Inflammatory macrophage treated with lipopolysaccharide for 1 hour (primary cell): Measurements from ENCODE around the gene BCAR1.
A peak's percentile ranks its signal among the peaks of the same experiment; 100 is the strongest.
"Not testable (repeated sequence)": the region's sequence is repeated elsewhere in the genome, so short reads cannot be mapped to it uniquely, and the experiment has no call there.

Source experiments
- DNase-seq, 2 donors: peaks; one replicate each; pipeline ENCODE4 v3.0.0-alpha.2; 2020 to 2022

Gene BCAR1

DNA sequence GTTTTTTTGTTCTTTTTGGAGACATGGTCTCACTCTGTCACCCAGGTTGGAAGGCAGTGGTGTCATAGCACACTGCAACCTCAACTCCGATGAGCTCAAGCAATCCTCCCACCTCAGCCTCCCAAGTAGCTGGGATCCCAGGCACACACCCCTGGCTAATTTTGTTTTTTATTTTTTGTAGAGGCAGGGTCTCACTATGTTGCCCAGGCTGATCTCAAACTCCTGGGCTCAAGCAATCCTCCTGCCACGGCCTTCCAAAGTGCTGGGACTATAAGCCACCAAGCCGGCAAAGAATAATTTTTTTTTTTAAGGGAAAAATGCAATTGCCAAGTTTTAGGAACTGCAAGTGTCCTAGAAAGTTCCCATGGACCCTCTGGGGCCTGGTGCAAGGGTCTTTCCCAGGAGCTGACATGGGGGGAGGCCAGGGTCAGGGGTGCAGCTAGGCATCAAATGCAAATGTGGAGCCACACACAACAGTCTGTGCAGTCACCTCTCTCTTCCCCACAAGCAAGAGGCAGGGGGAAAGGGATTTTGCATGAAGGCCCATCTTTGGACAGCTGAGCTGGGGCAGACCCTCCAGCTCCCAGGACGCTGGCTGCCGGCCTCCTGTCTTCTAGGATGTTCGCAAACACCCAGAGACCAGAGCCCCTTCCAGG, 20.1 kb upstream of the BCAR1 start:
- DNase-seq: no peak

DNA sequence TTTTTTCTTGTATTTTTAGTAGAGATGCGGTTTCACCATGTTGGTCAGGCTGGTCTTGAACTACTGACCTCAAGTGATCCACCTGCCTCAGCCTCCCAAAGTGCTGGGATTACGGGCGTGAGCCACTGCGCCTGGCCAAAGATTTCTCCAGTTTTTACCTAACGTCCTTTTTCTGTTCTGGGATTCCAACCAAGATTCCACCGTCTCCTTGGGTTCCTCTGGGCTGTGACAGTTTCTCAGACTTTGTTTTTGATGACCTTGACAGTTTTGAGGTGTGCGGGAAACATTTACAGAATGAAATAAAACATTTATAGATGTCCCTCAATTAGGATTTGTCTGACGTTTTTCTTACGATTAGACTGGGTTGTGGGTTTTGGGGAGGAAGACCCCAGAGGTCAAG, 17.9 kb upstream of the BCAR1 start:
- DNase-seq: not testable (repeated sequence)

DNA sequence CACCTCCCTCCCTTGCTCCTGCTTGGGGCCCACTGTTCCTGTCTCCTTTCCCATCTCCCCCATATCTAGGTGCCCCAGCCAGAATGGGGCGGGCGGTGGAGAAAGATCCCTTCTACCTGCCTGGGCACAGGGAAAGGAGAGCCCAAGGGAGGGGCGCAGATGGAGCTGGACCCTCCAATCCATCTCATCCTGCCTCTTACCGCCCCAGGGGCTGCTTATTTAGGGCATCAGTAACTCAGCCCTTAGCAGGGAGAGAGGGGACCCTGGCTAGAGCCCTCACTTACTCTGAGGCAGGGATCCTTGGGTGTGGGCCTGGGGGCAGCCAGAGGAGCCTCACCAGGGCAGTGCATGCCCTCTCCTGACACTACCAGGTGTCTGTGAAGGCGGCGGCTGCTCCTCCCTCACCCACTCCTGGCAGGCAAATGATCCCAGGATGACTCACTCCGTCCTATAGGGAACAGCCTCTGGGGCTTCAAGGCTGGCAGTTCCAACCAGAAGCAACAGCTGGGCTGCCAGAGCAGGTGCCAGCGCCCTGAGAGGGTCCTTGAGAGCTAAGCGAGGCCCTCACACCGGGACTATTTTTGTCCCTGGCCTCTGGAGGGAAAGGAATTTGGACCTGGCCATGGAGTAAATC, 16.3 kb upstream of the BCAR1 start:
- no peak for DNase-seq

DNA sequence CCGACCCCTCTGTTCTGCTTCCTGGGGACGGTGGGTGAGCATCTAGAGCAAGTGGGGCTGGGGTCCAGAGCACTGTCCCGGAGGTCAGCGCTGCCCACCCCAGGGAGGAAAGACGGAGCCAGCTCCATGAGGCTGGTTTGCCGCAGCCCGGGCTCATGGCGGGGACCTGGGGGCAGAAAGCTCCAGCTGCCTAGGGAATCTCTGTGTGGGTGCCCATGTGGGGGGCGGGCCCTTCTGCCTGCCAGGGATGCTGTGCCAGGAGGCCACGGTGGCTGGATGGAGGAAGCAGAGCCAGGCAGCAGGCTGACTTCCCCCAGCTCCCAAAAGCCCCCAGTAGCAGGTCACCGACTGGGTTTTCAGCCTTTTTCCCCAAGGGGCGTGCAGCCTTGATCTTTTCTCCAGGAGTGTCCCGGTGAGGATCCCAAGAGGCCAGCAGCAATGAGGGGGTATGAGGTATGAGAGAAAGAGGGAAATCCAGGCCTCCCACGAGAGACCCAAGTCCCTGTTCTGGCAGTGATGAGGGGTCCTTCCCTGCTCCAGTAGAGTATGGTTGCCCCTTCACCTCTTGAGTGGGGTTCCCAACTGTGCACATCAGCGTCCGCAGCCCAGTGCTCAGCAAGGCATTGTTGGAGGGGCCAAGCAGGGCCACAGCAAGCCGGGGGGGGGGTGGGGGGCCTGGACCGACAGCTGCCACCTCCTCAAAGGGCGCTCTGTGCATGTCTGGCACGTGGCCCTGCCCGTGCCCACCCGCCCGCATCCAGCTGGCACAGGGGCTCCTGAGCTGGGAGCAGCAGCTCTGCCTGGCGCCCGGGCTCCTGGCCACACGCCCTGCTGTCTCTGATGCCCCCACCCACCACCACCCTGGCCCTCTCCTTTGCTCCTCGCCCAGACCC, 15.6 kb upstream of the BCAR1 start:
- DNase-seq: no peak

DNA sequence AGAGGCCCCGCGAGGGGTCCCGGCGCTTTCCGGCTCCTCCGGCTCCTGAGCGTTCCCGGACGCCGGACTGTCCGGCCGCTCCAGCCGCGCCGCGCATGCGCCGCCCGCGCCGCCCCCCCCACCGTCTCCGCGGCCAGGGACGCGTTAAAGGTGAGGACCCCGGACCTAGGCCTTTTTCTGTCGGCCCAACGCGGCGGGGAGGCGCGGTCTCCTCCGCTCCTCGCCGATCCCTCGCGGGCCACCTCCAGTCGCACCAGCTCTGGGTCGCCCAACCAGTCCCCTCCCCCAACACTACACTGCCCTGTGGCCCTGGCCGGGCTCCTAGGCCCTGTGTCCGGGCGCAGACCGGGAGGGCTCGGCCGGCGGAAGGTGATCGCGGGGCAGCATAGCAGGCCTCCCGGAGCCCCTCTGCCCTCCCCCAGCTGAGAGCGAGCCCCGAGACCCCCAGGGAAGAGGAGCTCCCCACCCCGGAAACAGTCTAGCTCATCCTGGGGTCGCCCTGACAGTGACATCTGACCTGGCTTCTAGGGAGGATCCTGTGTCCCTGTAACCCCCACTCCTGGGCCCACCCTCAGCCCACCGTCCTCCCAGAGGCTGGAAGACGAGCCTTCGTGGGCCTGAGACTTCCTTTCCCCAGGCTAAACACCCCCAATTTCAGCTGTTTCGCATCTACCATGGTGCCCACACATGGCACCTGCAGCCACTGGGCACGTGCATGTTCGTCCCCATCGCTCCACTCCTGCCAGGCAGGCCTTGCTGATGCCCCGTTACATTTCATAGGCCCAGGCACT, 14.7 kb upstream of the BCAR1 start:
- DNase-seq: peak in 1 of 2 donors; percentile 14

DNA sequence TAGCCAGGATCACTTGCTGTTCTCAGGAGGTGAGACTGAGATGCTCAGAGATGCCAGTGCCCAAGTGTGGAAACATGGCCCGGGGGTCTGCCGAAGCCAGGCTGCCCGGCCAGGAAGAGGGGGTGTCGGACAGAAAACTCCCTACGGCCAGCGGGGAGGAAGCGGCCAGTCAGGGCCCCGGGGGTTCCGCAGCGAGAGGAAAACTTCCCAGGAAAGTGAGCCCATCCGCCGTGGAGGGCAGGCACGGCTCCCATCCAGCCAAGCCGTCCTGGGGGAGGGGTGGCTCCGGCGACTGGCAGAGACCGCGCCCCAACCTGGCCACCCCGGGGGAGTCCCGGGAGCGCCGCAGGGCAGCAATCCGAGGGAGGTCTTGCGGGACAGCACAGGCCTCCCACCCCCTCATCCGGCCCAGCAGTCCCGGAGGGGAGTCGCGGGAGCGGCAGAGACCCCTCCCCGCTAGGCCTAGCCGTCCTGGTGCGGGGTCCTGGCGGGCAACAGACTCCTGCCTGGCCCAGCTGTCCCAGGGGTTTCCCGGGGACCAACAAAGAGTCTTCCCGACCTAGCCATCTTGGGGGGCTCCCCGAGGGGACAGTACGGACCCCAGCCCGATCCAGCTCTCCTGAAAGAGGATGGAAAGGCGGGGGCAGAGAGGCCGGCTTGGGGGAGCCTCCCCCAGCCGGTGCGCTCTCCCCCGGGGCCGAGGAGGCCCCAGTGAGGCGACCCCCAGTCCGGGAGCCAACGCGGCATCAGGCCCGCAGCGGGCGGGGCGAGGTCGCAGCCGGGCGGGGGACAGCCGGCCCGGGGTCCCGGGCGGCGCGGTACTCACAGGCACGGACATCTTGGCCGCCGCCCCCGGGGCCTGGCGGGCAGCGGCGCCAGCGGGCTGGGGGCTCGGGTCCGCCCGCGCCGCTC, 13.8 kb upstream of the BCAR1 start:
- DNase-seq: no peak

DNA sequence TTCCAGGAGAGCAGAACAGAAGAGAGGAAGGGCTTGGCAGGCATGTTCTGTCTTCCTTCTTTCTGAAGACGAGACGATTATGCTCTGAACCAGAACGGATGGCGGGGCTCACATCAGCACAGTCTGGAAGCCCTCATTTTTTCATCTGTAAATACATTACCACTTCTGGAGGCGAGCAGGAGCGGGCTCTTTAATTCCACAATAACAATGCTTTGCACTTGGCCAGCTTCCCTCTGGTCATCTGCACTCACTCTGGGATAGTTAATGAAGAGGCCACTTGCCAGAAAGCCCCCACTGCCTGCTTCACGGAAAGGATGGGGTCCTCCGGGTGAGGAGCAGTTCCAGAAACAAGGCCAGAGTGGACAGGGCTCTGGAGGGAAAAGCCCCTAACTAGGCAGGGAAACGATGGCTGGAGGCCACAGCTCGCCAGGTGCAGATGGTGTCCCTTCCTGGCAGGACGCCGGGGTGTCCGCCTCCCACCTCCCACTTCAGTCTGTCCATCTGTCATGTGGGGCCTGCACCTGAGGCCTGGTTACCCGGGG, 13.1 kb upstream of the BCAR1 start:
- no peak for DNase-seq

DNA sequence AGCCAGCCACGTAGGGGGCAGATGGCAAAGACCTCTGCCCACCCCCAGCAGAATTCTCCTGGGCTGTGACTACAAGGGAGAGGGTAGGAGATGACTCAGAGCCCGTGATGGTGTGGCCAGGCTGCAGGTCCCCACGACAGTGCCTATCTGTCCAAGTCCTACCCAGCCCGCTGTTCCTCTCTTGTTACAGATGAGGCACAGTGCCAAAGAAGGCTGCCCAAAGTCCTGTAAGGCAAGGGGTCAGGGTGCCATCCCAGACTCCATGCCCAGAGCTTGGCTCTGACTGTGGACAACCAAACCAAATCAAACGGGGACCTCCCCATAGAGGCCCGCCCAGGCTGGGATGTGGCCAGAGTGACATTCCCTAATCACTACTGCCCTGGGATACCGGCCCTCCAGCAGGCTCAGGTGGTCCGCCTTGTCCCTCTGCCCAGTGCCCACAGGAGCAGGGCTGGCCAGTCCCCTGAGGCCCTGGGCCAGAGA, 12.6 kb upstream of the BCAR1 start:
- DNase-seq: no peak

DNA sequence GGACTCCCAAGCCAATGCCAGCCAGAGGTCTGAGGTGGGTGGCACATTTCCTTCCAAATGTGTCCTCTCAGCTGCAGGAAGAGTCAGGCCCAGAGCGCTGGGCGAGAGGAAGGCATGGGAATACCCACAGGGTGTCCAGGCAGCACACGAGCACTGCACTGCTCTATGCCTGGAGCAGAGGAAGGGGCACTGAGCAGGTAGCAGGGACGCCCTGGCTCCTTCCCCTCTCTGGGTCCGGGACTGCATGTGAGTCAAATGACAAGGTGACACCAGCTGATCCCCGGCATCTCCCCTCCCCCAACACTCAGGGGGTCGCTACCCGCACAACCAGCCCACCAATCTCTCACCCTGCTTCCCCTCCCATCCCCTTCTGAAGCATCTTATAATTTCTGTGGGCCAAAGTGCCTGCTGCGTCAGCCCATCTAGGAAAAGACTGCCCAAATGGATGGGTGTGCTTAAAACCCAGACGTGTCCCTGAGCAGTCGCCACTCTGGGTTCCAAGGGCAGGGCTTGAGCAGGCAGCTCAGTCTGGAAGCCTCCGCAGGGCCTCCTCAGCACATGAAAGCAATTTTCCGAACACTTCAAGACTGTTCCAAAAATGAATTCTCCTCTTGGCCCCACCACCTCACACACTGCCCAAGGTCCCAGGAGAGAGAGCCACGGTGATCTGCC, 12.0 kb upstream of the BCAR1 start:
- no peak for DNase-seq

DNA sequence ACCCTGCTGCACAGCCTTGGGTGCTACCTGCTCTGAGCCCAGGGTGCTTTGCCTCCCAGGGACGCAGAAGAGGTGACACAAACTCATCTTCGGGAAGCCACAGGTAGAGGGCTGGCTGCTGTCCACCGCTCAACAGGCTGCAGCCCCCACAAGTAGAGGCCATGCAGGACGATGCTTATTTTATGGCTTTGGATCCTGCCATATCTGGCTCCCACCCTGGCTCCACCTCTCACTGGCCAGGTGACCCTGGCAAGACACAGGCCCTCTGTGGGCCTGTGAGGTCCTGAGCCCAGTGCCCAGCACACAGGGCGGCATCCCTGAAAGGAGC, 11.3 kb upstream of the BCAR1 start:
- DNase-seq: no peak

DNA sequence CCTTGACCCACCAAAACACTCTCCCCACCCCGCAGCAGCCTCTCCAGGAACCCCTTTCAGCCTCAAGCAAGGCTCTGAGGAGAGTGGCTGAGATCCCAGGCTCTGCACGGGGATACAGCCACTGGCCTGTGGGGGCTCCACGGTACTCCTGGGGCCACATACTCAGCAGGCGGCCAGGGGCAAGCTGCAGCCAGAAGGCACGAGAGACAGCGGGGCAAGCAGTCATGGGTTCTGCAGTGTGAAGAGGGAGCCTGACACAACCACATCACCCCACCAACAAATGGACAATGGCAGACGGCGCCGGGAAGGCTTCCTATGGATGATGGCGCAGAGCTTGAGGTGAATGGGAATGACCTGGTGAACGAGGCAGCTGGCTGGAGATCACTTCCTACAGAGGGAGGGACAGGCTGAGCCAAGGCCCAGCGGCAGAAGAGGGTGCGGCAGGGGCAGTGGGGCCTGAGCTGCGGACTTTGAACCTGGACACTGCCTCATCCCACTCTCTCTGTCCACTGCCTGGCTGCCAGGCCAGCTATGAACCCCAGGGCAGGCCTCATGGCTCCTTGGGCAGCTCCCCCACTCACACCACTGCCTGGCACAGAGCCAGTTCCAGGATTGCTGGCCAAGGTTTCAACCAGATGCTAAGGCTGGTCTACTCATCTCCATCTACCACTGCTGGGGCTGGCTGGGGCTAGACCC, 10.8 kb upstream of the BCAR1 start:
- no peak for DNase-seq

DNA sequence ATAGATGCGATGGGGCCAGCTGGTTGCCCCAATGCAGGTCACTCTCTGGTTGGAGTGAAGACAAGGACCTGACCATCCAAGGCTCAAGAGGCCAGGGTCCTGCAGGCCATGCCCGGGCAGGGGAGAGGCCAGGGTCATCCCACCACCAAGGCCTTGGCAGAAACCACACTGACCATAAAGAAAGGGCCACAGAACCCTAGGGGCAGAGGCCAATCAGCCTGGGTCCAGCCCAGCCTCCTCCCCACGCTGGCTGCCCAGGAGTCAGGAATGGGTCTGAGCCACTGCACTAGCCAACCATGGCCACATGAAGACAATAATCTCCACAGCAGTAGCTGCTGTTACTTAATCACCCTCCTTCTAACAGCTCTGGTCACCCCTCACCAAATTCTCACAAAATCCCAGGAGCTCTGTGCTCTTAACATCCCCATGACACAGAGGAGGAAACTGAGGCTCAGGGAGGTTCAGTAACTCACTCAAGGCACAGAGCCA, 10.2 kb upstream of the BCAR1 start:
- no peak for DNase-seq

DNA sequence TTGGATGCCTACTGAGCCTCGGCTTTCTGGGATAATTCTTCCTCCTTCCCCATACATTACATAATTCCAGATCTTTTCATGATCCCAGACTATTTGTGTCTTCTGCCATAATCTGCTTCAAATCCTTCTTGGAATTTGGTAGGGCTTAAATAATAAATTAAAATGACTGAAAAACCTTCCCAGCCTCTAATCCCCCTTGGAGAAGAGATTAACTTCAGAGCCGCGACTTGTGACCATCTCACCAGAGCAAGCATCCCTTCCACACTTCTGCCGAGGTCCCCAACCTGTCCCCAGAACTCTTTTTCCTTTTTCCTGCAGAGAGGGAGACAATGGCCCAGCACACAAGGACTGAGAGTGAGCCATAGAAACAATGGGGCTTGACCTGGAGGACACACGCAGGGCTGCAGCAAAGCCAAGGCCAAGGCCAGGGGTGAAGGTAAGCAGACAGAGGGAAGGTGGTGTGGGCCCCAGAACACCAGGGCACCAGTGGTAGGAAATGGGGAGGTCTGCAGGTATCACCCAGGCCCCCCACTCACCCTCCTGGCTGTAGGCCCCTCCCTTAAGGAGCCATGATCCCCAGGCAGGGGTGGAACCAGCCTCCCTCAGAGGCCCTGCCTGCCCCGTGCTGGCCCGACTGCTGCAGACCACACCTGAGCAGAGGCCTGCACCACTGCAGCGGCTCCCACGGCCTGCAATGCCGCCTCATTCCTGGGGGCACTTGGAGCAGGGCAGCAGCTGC, 9.6 kb upstream of the BCAR1 start:
- no peak for DNase-seq

DNA sequence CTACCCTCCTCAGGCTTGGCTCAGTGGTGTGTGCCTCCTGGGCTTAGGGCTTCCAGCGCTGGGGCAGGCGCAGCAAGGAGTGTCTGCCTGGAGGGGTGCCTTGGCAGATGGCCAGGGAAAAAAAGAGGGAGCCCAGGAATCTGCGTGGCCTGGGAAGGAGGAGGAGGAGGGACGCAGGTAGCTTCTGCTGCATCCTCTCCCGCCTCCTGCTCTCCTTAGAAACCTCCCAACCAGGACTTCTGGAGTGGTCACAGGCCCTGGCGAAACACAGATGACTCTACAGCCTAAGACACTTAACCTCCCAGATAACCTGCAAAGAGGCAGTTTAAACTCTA, 7.3 kb upstream of the BCAR1 start:
- DNase-seq: no peak

DNA sequence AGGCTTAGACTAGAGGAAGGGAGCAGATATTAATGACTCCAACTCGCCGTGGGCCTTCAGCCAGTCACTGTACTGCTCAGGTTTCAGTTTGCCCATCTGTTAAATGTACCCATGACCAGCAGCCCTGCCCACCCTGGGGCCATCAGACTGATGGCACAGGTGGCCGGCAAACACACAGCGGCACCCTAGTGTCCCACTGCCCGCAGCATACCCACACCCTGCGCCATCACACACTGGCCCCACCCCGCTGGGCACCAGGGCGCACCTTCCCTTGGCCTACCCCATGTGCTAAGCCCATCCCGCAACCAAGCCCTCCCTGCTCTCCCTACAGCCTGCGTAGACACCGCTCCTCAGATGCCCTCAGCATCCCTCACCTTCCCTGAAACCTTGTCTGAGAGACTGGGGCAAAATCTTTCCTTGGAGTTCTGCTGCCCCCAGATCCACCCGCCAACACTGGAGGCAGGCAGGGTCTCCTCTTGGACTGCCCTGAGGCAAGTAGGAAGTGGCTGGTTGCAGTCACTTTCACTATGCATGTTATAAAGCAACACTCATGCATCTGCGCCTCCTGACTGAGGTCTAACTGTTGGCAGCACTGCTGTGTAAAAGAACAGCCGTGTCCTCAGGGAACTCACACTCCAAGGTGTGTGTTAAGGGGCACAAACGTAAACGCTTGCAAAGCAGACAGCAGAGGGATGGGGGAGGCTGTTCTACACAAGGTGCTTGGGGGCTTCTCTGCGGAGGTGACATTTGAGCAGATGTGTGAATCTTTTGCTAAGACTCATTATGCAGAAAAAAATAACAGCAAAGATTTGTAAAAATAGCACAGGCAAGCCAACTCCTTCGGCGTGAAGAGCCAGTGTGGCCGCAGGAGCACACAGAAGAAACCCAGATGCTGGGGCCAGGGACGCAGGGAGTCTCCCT, 6.7 kb upstream of the BCAR1 start:
- no peak for DNase-seq

DNA sequence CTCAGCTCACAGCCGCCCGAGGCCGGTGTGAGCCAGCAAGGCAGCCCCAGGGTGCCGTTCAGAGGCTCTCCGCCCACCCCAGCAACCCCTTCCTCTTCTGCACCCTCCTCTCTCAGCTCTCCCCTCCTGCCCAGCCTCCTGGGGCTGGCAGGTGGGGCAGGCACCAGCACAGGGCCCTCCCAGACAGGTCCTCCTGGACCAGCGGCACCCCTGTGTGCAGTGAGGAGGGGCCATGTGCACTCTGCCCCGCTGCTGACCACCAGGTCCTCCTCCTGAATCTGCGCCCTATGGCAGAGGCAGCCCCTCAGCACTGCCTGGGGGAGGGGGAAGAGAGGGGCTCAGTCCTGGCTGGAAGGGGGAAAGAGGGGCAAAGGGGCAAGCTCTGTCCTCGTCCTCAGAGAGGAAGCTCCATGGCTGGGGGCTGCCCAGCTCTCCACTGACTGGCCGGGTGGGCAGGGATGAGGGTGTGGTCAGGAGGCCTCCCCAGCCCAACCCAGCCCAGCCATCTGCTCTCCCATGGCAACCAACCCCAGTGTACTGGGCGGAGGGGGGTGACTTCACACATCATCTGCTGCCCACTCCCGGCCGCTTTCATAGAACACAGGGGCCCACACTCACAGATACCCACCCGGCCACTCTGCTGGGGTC, 5.4 kb upstream of the BCAR1 start:
- DNase-seq: no peak

DNA sequence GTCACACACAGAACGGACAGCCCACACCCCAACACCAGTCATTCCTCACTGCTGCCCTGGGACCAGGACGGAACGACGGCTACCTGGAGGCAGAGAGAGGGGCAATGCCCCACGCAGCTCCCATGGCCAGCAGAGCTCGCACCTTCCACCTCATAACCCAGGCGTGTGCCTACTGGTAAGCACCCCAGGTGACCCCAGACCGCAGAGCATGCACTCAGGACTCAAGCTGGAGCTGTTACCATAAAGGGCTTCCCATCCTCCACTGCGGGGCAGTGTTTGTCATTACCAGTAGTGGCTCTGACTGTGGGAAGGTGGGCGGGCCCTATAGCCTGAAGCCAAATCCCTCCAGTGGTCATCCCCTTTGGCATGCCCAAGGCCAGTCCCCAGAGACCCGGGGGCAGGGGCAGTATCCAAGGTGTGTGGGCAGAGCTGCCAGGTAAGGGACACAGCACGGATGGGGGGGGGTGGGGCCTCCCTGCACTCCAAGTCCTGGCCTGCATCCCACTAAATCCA, 4.7 kb upstream of the BCAR1 start:
- no peak for DNase-seq

DNA sequence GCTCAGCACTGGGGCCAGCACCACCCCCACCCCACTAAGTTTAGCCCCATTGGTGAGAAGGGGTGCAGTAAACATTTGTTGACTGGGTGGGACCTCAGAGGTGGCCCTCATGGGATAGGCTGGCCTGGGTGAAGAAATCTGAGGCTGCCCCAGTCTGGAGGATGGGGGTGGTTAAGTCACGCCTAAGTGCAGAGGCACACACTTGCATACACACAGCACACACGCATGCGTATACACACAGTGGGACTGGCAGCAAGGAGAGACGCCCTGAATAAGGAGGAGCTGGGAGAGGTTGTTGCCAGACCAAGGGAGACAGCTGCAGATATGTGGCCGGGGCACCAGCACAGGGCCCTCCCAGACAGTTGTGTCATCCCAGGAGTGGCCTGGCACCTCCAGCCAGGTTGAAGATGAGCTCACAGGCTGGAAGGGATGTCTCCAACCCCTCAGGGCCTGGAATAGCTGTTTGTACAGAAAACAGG, 3.0 kb upstream of the BCAR1 start:
- DNase-seq: no peak
